ENCODE data around the gene TSC2. TPM values are rescaled to one million over a fixed set of nuclear protein-coding genes. Genes with fewer than 3 reads are reported as not detected.

The TSC2 gene
- total and polyA plus RNA-seq, 2 donors (not counting 1 experiment from before 2014, with no cell fraction given), result 24.5 to 46.6 TPM

- no peak overlapping the region for H2AFZ ChIP-seq (ENCODE audit: low read length)
- no peaks in the 10 kb centered on the region for H3K27me3 ChIP-seq (ENCODE audit: control insufficient read depth, insufficient read depth, low read length)
- H3K9me3 ChIP-seq (ENCODE audit: control insufficient read depth, insufficient read depth, low read depth, low read length), result no peaks in the 10 kb centered on the region
- no peak overlapping the region for H3K4me2 ChIP-seq (ENCODE audit: extremely low read depth, insufficient read depth, low read length)
- H4K20me1 ChIP-seq (ENCODE audit: control insufficient read depth, extremely low read depth, insufficient read depth, low read length), result no peaks in the 10 kb centered on the region
- TF ChIP-seq, protein P1, sequence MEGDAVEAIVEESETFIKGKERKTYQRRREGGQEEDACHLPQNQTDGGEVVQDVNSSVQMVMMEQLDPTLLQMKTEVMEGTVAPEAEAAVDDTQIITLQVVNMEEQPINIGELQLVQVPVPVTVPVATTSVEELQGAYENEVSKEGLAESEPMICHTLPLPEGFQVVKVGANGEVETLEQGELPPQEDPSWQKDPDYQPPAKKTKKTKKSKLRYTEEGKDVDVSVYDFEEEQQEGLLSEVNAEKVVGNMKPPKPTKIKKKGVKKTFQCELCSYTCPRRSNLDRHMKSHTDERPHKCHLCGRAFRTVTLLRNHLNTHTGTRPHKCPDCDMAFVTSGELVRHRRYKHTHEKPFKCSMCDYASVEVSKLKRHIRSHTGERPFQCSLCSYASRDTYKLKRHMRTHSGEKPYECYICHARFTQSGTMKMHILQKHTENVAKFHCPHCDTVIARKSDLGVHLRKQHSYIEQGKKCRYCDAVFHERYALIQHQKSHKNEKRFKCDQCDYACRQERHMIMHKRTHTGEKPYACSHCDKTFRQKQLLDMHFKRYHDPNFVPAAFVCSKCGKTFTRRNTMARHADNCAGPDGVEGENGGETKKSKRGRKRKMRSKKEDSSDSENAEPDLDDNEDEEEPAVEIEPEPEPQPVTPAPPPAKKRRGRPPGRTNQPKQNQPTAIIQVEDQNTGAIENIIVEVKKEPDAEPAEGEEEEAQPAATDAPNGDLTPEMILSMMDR (conservative IDR thresholded peaks at IDR 0.05 in 1 of 2, IDR thresholded peaks at IDR 0.05 in 1 of 2; ENCODE audit: low read depth in 1 of 2, low read length in 2 of 2), result no peak
- TF ChIP-seq EZH2 (IDR thresholded peaks at IDR 0.05; ENCODE audit: low read length, missing control alignments), result no peak
- H3K36me3 ChIP-seq (ENCODE audit: control insufficient read depth, insufficient read depth, low read length), result peaks cover 56% of the 10 kb centered on the region
- H3K9ac ChIP-seq (ENCODE audit: insufficient read depth, low read length), result no peak overlapping the region
- peaks cover 2% of the 10 kb centered on the region for H3K4me1 ChIP-seq (ENCODE audit: control insufficient read depth, extremely low read depth, insufficient read depth, low read length)
- H3K4me3 ChIP-seq (replicated peaks in 1 of 4; ENCODE audit: control extremely low read depth in 1 of 4, insufficient read depth in 1 of 4, low read depth in 3 of 4, low read length in 4 of 4), result no peak overlapping the region
- DNase-seq (ENCODE audit: low read depth in 2 of 2), result no peak
- no peaks in the 10 kb centered on the region for H3K79me2 ChIP-seq (ENCODE audit: control insufficient read depth, insufficient read depth, low read length)
- H3K27ac ChIP-seq (ENCODE audit: insufficient read depth, low read length), result no peak overlapping the region
Measured at GRCh38 chr16:2093793-2094192, 46.0 kb downstream of the TSC2 start.

DNA sequence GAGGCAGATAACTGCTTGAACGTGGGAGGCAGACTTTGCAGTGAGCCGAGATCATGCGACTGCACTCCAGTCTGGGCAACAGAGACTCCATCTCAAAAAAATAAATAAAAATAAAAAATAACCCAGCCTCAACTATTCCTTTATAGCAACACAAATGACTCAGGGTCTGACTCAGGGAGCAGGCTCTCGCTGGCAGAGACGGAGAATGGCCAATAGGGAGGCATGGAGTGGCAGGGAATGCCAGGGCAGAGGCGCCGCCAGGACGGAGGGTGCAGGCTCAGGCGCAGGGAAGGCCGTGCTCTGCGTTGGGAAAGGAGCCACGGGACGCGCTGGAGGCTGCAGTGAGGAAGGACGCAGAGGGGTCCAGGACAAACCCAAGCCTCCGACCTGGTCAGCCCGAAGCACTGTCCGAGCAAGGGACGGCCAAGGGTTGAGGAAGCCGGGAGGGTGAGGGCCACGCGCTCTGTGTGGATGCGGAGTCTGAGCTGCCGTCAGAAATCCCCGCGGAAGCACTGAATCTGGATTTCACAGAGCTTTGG lies 47.6 kb downstream of the TSC2 start:
- H3K27ac ChIP-seq (ENCODE audit: insufficient read depth, low read length), result no peak overlapping the region

GRCh38 chr16:2095918-2096582 lies 48.3 kb downstream of the TSC2 start:
- Histone ChIP-seq H2AFZ (ENCODE audit: low read length) (no peak overlapping the region), H3K9ac (ENCODE audit: insufficient read depth, low read length) (no peak overlapping the region), H3K4me3 (replicated peaks in 1 of 4; ENCODE audit: control extremely low read depth in 1 of 4, insufficient read depth in 1 of 4, low read depth in 3 of 4, low read length in 4 of 4) (no peak overlapping the region), H3K79me2 (ENCODE audit: control insufficient read depth, insufficient read depth, low read length) (no peaks in the 10 kb centered on the region), H3K4me1 (ENCODE audit: control insufficient read depth, extremely low read depth, insufficient read depth, low read length) (peaks cover 2% of the 10 kb centered on the region), H3K9me3 (ENCODE audit: control insufficient read depth, insufficient read depth, low read depth, low read length) (no peaks in the 10 kb centered on the region), H3K4me2 (ENCODE audit: extremely low read depth, insufficient read depth, low read length) (no peak overlapping the region), H3K27me3 (ENCODE audit: control insufficient read depth, insufficient read depth, low read length) (no peaks in the 10 kb centered on the region), H3K36me3 (ENCODE audit: control insufficient read depth, insufficient read depth, low read length) (peaks cover 40% of the 10 kb centered on the region), H4K20me1 (ENCODE audit: control insufficient read depth, extremely low read depth, insufficient read depth, low read length) (no peaks in the 10 kb centered on the region), H3K27ac (ENCODE audit: insufficient read depth, low read length) (no peak overlapping the region)
- no peak for DNase-seq (ENCODE audit: low read depth in 2 of 2)
- TF ChIP-seq, protein P1 (conservative IDR thresholded peaks at IDR 0.05 in 1 of 2, IDR thresholded peaks at IDR 0.05 in 1 of 2; ENCODE audit: low read depth in 1 of 2, low read length in 2 of 2), result no peak
- TF ChIP-seq EZH2 (IDR thresholded peaks at IDR 0.05; ENCODE audit: low read length, missing control alignments), result no peak

More for the DNA sequence above, 47.6 kb downstream of the TSC2 start:
- TF ChIP-seq, protein P1 (conservative IDR thresholded peaks at IDR 0.05 in 1 of 2, IDR thresholded peaks at IDR 0.05 in 1 of 2; ENCODE audit: low read depth in 1 of 2, low read length in 2 of 2), result no peak
- no peak for TF ChIP-seq EZH2 (IDR thresholded peaks at IDR 0.05; ENCODE audit: low read length, missing control alignments)
- Histone ChIP-seq H2AFZ (ENCODE audit: low read length) (no peak overlapping the region), H3K4me3 (replicated peaks in 1 of 4; ENCODE audit: control extremely low read depth in 1 of 4, insufficient read depth in 1 of 4, low read depth in 3 of 4, low read length in 4 of 4) (no peak overlapping the region), H3K79me2 (ENCODE audit: control insufficient read depth, insufficient read depth, low read length) (no peaks in the 10 kb centered on the region), H3K27me3 (ENCODE audit: control insufficient read depth, insufficient read depth, low read length) (no peaks in the 10 kb centered on the region), H3K4me1 (ENCODE audit: control insufficient read depth, extremely low read depth, insufficient read depth, low read length) (peaks cover 2% of the 10 kb centered on the region), H3K36me3 (ENCODE audit: control insufficient read depth, insufficient read depth, low read length) (peaks cover 45% of the 10 kb centered on the region), H3K4me2 (ENCODE audit: extremely low read depth, insufficient read depth, low read length) (no peak overlapping the region), H3K9ac (ENCODE audit: insufficient read depth, low read length) (no peak overlapping the region), H4K20me1 (ENCODE audit: control insufficient read depth, extremely low read depth, insufficient read depth, low read length) (no peaks in the 10 kb centered on the region), H3K9me3 (ENCODE audit: control insufficient read depth, insufficient read depth, low read depth, low read length) (no peaks in the 10 kb centered on the region)
- DNase-seq (ENCODE audit: low read depth in 2 of 2), result peak in 1 of 2 donors; percentile 61
